ENCODE data around the gene BCAN.
A peak's percentile ranks its signal among the peaks of the same experiment; 100 is the strongest.

BCAN gene

DNA sequence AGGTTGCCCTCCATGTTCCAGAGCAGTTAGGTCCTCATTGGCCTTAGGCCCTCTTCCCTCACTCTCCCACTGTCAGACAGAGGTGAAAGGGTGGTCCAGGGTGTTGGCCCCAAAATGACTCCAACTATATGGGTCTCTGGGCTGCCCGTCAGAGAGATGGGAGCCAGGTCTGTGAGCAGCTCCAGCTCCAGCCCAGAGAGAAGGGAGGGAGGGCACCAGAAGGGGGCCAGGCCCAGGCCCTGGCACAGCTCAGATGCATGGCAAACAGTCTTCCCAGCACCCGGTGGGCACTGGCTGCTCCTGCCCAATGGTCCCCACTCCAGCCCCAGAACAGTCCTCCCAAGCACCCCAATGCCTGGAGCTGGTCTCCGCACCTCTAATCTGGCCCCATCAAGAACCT, 2.2 kb downstream of the BCAN start:
- no peak for DNase-seq

DNA sequence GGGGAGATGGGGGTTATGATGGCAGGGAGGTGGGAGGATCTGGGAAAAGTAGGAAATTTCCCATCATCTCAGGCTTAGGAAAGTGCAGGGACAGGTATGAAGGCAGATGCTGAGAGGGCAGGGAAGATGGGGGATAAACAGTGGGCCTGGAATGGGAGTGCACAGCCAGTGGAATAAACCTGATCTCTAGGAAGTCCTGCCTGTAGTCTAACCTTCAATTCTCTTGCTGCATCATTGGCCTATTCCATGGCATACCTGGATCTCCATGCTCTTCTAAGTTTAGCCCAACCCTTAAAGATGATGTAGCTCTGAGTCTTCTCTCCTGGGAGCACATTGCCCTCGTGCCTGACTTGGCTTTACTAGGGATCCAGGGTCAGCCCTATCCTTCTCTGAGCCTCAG, 2.7 kb downstream of the BCAN start:
- no peak for DNase-seq

DNA sequence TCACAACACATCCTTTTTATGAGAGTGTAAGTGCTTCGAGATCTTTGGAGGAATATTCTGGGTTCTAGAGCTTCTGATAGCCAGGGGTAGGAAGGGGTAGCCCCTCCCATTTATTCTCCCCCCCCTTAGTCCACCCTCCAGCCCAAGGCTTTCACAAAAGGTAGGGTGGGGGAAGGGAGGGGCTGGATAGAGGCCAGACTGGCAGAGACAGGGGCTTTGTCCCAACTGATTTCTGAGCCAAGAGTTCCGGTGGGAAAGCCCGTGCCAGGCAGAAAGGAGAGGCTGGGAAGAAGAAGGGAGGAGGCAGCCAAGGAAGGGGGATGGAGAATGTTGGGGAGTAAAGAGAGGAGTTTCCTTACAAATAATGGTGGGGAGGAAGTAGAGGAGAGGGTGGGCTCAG, 3.1 kb downstream of the BCAN start:
- DNase-seq: no peak

DNA sequence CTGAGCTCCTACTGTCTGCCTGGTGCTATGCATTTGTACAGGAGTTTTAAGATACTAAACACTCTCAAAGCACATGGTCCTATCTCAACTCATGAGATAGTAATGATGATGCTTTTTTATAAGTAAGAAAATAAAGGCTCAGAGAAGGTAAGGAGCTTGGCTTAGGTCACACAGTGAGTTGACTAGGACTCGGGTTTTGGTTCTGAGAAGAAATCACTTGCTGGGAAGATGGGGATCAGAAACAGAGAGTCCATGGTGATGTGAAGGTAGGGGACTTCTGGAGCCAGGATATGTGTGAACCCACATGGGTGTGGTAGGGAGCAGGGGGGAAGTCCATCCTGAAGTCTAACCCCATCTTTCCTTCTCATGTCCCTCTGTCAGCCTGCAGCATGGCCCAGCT, 3.7 kb downstream of the BCAN start:
- no peak for DNase-seq

DNA sequence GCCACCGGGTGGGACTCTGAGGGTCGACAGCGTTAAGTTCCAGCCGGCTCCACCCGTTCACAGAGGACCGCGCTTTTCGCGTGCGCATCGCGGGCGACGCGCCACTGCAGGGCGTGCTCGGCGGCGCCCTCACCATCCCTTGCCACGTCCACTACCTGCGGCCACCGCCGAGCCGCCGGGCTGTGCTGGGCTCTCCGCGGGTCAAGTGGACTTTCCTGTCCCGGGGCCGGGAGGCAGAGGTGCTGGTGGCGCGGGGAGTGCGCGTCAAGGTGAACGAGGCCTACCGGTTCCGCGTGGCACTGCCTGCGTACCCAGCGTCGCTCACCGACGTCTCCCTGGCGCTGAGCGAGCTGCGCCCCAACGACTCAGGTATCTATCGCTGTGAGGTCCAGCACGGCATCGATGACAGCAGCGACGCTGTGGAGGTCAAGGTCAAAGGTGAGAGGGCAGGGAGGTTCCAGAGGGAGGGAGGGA, 4.9 kb downstream of the BCAN start:
- DNase-seq: no peak

DNA sequence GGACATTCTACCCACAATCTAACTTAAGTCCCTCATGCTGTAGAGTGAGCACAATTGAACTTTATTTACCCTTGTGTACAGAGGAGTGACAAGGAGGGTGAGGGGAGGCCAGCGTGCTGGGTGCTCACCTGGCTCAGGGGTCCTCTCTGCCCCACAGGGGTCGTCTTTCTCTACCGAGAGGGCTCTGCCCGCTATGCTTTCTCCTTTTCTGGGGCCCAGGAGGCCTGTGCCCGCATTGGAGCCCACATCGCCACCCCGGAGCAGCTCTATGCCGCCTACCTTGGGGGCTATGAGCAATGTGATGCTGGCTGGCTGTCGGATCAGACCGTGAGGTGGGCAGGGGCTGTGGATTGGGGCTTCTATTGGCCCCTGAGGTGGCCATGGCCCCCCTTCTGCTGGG, 5.4 kb downstream of the BCAN start:
- no peak for DNase-seq

DNA sequence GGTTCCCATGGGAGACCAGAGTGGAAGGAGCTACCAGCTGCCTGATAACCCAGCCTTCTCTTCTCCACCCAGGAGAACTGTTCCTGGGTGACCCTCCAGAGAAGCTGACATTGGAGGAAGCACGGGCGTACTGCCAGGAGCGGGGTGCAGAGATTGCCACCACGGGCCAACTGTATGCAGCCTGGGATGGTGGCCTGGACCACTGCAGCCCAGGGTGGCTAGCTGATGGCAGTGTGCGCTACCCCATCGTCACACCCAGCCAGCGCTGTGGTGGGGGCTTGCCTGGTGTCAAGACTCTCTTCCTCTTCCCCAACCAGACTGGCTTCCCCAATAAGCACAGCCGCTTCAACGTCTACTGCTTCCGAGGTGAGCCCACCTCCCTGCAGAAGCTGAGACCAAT, 6.6 kb downstream of the BCAN start:
- DNase-seq: no peak

DNA sequence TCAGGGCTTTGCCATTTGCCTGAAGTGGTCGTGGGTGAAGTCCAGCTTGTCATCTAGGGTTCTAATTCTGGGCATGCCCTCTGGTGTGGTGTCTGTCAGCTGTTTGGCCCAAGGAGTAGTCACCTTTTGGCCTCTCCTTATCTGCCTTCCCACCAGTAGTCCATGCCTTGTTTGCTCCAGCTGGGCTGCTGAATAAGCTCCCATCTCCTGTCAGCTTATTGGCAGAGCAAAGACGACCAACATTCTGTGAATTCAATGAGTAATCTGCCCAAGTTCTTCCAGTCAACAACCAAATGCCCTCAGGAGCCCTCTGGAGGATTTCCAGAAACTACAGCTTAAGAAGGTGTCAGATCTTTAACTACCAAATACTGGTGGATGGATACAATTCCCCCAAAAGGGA, 7.0 kb downstream of the BCAN start:
- no peak for DNase-seq

DNA sequence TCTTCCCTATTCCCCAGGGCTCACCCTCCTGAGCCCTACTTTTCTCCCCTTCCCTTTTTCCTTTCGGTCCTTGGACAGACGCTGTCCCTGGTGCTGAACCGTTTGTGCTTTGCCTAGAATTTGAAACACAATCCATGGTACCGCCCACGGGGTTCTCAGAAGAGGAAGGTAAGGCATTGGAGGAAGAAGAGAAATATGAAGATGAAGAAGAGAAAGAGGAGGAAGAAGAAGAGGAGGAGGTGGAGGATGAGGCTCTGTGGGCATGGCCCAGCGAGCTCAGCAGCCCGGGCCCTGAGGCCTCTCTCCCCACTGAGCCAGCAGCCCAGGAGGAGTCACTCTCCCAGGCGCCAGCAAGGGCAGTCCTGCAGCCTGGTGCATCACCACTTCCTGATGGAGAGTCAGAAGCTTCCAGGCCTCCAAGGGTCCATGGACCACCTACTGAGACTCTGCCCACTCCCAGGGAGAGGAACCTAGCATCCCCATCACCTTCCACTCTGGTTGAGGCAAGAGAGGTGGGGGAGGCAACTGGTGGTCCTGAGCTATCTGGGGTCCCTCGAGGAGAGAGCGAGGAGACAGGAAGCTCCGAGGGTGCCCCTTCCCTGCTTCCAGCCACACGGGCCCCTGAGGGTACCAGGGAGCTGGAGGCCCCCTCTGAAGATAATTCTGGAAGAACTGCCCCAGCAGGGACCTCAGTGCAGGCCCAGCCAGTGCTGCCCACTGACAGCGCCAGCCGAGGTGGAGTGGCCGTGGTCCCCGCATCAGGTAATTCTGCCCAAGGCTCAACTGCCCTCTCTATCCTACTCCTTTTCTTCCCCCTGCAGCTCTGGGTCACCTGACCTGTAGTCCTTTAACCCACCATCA, 10.4 kb downstream of the BCAN start:
- DNase-seq: no peak

DNA sequence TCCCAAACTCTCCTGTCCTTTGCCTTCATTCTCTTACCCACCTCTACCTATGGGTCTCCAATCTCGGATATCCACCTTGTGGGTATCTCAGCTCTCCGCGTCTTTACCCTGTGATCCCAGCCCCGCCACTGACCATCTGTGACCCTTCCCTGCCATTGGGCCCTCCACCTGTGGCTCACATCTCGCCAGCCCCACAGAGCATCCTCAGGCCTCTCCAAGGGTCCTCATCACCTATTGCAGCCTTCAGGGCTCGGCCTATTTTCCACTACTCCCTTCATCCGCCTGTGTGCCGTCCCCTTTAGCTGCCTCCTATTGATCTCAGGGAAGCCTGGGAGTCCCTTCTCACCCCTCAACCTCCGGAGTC, 11.1 kb downstream of the BCAN start:
- no peak for DNase-seq

DNA sequence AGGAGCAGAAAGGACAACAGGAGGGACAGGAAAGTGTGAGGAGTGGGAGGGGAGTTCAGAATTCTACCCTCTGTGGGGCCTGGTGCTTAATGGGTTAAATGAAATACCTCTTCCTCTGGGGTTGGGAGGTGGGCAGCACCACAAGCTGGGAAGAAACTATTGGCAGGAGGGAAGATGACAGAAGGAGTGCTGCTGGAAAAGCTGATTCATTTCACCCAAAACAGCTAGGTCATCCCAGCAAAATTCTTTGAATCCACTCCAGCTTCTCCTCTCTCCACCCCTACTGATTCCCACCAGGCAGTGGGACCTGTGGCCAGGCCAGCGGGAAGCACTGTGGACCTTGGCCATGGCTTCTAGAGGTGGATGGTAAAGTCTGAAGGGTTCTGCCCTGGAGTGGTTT, 12.8 kb downstream of the BCAN start:
- no peak for DNase-seq

DNA sequence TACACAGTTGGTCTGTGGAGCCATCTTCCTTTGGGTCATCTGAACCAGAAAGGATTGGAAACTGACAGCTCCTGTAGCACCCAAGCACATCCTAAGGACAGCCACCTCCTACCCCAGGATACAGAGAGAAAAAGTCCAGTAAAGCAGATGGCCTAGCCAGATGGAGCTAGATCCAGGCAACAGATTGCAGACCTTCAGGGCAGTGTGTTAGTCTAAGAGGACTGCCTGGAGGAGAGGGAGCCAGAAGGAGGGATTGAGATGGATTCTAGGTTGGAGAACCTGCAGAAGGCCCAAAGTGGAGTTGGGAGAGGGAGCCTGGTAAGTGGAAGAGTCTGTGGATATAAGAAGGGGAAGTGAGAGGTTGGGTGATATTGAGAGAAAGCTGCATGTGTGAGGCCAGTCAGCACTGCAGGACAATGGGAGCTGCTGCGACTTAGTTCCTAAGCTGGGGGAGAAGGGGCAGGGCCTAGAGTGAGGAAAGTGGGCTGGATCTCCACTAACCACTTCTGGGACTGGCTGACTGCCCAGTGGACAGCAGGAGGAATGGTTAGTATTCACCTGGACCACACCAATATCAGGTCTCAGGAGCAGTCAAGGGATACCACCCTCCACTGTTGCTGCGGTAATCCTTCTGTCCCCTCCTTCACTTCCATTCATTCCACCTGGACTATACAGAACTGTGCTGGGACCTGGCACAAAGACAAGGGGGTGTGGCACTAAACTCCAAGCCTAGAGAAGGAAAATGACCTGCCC, 13.4 kb downstream of the BCAN start:
- DNase-seq: no peak

DNA sequence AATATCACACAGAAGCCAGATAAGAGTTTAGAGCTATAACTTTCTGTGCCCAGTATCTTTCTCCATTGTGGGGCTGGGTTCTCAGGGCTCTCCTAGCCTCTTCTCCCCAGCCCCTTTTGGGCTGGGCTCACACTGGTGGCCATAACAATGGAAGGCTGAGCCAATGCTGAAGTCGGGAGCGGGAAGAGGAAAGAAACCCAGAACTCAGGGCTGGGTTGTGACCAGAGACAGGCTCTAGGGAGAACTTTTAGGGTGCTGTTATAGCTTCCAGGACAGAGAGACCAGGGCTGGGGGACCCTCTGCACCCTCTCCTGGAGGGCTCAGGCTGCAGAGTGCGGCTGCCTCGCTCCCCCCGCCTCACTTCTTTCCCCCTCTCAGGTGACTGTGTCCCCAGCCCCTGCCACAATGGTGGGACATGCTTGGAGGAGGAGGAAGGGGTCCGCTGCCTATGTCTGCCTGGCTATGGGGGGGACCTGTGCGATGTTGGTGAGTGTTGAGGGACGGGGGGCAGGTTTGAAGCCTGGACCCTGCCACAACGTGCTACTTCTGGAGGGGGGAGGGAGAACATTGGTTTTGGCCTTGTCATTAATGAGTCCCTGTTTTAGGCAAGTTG, 14.1 kb downstream of the BCAN start:
- no peak for DNase-seq

DNA sequence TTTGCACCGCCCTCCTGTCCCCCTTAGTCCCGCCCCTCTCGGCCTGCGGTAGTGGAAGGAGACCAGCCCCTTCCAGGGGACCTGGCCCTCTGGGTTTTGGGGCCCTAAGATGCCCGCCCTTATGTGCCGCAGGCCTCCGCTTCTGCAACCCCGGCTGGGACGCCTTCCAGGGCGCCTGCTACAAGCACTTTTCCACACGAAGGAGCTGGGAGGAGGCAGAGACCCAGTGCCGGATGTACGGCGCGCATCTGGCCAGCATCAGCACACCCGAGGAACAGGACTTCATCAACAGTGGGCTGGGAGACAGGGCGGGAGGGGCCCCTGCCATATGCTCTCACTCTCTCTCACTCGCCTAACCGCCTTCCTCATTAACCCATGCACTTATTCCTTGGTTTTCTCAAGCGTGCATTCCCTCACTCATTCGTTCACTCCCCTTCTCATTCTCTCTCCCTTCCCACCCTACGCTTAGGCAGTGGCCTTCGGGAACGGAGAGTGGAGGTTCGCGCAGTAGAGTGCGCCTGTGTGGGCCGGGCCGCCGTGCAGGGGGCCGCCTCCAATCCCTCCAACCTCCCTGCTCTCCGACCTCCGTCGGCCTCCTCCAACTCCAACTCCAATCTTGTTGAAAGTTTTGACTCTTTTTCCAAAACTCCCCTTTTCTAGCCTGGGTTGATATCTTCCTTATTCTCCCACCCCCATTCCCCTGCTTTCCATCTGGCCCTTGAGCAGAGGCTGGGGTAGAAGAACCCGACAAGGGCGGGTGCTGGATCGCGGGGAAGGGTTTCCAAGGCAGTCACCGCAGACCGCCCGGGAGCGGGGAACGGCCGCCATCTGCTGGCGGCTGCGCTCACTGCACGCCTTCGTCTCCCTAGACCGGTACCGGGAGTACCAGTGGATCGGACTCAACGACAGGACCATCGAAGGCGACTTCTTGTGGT, 15.2 kb downstream of the BCAN start:
- DNase-seq: peak; percentile 25 to 72 (median 62)

DNA sequence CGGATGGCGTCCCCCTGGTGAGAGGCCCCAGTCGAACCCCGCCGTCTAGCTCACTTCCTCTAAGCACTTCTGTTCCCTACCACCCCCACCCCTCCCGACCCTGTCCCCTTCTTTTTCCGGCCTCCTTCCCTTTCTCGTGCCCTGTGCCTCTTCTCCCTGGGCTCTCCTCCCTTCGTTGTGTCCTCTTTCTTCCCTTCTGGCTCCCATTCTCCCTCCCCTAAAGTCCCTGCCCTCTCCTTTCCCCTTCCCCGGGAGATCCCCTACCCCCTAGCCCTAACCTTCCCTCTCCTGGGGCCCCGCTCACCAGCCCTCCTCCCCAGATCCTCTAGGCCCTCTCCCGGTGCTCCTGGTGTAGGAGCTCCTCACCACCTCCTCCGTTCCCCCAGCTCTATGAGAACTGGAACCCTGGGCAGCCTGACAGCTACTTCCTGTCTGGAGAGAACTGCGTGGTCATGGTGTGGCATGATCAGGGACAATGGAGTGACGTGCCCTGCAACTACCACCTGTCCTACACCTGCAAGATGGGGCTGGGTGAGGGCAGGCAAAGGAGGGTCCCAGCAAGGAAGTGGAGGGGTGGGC, 15.9 kb downstream of the BCAN start:
- no peak for DNase-seq

DNA sequence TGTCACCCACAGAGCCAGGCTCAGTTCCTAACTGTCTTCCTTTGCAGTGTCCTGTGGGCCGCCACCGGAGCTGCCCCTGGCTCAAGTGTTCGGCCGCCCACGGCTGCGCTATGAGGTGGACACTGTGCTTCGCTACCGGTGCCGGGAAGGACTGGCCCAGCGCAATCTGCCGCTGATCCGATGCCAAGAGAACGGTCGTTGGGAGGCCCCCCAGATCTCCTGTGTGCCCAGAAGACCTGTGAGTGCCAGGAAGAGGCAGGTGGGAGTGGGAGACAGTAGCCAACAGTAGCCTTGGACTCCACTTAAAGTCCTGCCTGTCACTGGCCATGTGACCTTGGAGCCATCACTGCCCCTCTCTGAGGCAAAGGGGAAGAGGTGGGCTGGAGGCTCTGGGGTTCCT, 16.6 kb downstream of the BCAN start:
- no peak for DNase-seq

DNA sequence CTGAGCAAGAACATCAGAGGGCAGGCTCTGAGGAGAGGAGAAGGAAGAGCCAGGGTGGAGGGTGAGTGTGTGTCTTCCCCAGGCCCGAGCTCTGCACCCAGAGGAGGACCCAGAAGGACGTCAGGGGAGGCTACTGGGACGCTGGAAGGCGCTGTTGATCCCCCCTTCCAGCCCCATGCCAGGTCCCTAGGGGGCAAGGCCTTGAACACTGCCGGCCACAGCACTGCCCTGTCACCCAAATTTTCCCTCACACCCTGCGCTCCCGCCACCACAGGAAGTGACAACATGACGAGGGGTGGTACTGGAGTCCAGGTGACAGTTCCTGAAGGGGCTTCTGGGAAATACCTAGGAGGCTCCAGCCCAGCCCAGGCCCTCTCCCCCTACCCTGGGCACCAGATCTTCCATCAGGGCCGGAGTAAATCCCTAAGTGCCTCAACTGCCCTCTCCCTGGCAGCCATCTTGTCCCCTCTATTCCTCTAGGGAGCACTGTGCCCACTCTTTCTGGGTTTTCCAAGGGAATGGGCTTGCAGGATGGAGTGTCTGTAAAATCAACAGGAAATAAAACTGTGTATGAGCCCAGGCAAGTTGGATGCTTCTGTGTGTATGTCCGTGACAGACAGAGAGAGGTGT, 17.1 kb downstream of the BCAN start:
- no peak for DNase-seq

DNA sequence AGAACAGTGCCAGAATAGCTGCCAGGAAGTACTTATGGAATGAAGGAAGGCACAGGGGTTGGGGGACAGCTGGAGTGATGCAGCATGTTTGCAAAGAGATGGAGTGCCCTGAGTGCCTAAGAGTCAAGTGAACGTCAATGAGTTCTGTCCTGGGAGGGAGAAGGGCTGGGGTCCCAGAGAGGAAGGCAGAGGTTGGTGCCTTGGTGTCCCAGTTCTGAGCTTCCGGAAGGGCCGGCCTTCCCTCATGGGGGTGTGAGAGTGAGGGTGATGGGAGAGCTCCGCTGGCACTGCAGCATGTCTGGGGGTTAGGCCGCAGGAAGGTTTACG, 17.7 kb downstream of the BCAN start:
- no peak for DNase-seq

DNA sequence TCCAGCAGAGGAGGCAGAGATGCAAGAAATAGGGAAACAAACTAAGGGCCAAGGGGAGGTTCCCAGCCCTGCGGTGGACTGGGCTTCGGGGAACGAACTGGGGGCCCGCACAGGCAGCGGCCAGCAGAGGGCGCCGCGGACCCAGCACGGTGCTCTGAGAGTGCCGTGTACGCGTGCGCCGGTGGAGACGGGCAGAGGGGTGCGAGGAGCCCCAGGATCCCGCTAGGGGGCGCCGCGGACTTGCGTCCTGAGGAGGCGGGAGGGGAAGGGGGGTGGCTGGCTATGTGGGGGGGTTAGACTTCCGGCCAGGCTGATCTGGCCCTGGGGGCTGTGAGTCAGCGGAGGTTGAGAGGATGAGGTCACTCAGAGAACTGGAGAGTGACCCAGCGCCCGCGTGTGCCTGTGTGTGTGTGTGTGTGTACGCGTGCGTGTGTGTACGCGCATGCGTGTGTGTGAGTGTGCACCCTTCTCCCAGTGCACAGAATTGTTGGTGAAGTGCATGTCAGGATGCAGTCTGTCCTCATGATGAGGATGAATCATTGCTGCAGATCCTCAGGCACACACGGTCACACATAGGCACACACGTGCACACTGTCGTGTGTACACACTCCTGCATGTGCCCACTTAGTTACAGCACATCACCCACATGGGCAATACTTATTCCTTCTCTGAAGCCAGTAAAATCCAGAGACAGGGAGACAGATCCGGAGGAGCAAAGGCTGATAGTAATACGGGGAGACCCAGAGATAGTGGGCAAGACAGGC, 18.3 kb downstream of the BCAN start:
- peak; percentile 77 to 91 (median 86) for DNase-seq

DNA sequence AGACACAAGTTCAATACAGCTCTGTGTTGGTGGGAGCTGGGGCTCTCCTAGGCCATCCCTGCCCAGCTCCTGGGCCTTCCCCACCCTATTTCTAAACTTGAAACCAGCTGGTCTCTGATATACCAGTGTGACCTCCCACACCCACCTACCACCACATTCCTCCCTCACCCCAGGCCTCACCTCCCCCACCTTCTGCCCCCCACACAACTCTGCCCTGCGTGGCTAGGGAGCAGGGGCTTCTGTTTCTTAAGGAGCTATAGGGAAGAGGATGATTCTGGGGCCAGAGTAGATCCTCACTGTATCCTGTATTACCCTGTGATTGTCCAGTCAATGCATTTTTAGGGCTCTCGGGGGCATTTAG, 18.8 kb downstream of the BCAN start:
- DNase-seq: no peak
